HG02970 (cell line): ENCODE data around the gene ACAT1.
A peak's percentile ranks its signal among the peaks of the same experiment; 100 is the strongest.
"Not testable (repeated sequence)": the region's sequence is repeated elsewhere in the genome, so short reads cannot be mapped to it uniquely, and the experiment has no call there.

Experiments
- ATAC-seq: cut with Tn5 transposase; IDR thresholded peaks from one replicate; pipeline ENCODE4 v1.9.1; 2021; ENCODE audit warnings: mild to moderate bottlenecking, moderate library complexity, moderate number of reproducible peaks; ENCODE audit not compliant: unreplicated experiment, low FRiP score

The ACAT1 gene

DNA sequence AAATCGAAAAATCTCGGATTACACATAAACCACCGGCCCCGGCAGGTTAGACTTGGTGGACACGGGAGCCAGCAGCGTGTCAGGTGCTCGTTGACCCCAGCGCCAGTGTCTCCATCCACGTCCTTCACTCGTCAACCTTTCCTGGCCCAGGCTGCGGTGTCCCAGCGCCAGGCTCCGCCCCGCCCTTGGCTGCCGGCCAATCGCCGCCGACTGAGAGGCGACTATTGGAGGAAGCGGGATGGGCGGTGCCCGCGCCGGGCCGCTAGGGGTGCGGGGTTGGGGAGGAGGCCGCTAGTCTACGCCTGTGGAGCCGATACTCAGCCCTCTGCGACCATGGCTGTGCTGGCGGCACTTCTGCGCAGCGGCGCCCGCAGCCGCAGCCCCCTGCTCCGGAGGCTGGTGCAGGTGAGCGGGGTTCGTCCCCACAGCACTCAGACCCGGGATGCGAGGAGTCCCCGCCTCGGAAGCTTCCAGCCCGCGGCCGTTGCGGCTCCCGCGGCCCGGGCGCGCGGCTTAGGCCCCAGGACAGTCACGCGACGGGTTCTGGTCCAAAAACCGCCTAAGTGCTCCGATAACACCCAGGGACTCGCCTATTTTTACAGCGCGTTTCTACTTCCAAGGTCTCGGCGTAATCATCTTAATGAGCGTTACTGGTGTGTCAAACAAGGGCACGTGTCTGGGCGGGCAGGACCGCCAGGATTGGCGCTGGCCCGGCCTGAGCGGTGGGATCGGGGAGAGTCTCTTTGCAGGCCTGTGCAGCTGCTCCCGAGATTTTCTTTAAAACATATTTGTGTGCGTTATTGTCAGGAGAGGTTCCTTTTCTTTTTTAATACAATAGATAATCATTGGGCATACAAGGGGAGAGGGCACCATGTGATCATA lies at the start of gene ACAT1:
ACAT1 (plus strand) TSS at position 294 of the 882 bp plus-strand sequence; CDS start at position 334, 40 bp downstream.
- peak; percentile 95 for ATAC-seq

DNA sequence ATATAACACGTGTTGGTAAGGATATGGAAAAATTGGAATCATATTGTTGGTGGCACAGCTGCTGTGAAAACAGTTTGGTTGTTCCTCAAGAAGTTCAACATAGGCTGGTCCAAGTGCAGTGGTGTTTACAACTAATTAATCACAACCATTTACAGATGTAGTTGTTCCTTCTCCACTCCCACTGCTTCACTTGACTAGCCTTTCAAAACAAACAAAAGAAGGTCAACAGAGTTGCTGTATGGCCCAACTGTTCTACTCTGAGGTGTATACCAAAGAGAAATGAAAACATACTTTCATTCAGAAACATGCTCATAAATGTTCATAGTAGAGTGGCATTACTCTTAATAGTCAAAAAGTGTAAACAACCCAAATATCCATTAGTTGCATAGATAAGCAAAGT lies 36.6 kb upstream of the ACAT1 start:
- ATAC-seq, result no peak

DNA sequence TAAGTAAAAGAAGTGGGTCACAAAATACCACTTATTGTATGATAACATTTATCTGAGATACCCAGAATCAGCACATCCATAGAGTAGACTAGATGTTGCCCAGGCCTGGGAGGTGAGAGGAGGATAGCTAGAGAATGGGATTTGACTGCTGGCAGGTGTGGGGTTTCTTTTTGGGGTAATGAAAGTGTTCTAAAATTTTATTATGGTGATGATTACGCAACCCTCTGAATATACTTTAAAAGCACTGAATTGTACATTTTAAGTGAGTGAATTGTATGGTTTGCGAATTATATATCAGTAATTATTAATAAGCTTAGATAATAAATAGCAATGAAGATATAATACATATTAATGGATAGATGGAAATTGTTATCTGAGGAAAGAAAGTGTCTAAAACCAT lies 35.7 kb upstream of the ACAT1 start:
- no peak for ATAC-seq

DNA sequence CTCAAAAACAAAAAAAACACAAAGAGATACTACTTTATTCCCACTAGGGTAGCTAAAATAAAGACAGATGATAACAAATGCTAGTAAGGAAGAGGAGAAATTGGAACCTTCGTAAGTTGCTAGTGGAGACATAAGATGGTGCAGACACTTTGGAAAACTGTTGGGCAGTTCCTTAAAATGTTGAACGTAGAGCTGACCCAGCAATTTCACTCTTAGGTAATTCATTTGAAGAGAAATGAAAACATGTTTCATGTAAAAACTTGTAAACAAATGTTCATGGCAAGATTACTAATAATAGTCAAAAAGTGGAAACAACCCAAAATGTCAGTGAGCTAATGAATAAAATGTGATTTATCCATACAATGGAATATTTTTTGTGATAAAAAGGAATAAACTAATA lies 29.2 kb upstream of the ACAT1 start:
- no peak for ATAC-seq

DNA sequence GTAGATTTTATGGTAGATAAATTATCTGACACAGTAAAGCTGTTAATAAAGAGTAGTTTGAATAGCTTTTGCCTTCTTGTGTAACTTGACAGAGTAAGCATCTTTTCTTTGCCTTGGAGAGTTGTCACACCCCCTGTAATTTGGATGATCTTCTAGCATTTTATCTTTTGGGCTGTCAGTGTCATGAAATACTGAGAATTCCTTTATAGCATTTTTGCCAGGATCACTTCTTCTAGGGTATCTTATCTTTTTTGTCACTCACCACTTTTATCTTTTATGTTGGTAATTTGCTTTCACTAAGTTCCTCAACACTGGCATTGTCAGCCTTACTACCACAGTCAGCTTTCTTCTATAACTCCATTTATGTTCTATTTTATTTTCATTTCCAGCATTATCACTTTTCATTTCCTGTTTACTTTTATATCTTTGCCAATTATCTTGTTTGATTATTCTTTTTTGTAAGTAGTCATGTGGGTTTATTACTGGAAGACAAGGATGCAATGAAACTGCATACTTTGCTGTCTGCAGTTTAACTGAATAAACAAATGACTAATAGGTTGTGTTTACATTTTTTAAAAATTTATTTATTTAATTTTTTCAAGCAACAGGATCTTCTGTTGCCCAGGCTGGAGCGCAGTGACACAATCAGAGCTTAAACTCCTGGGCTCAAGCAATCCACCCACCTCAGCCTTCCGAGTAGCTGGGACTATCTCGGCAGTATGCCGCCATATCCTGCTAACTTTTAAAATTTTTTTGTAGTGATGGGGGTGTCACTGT lies 28.1 kb upstream of the ACAT1 start:
- no peak for ATAC-seq

DNA sequence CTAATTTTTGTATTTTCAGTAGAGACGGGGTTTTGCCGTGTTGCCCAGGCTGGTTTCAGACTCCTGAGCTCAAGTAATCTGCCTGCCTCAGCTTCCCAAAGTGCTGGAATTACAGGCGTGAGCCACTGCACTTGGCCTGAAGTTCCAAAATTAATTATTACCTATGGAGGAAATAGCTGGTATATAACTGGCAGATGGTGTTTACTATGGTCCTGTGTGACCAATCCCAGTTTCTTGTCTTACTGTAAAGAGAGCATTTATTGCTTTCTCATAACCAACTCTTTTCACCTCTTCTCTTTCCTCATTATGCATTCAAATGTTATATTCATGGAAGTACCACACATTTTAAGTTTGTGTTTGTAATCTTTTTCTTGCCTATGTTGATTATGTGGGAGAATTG lies 24.2 kb upstream of the ACAT1 start:
- no peak for ATAC-seq

DNA sequence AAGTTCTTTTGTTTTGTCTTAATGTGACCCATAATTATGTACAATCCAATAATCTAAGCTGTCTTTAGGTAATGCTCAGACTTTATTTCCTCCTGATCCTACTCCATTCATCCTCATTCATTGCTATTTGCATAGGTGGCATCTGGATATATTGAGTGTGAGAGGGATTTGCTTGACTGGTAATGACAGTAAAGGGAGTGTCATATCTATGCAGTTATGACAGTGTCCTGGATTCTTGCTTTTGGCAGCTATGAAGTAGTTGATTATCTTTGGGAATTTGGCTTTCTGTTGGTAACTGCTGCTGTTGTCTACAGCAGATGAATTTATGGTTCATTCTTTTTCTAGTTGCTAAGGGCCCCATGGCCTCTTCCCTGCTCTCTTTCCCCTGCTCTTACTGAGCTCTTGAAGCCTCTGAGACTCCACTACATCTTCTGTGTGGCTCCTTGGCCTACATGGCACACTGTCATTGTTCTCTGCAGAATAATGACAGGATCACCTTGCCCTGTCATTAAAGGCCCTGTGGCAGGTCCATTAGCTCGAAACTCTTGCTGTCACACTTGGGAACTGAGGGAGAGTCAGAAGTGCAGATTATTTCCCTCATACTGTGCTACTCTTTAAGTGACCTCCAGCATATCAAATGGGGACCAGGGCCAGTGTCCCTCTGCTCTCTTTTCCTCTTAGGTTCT lies 20.1 kb upstream of the ACAT1 start:
- no peak for ATAC-seq

DNA sequence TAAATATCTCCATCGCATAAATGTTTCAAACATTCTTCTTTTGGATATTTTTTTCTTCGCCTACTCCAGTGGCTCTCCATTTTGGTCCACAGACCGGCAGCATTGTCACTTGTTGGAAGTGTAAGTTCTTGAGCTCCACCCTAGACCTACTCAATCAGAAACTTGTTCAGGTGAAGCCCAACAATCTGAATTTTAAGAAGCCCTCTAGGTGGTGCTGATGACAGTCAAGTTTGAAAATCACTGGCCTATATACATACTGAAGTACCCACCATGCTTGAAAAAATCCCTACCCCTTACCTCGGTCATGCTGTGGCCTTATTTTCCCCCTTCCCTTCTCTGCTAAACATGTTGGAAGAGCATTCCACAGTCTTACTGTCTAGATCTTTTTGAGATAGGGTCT lies 10.2 kb upstream of the ACAT1 start:
- ATAC-seq, result no peak

DNA sequence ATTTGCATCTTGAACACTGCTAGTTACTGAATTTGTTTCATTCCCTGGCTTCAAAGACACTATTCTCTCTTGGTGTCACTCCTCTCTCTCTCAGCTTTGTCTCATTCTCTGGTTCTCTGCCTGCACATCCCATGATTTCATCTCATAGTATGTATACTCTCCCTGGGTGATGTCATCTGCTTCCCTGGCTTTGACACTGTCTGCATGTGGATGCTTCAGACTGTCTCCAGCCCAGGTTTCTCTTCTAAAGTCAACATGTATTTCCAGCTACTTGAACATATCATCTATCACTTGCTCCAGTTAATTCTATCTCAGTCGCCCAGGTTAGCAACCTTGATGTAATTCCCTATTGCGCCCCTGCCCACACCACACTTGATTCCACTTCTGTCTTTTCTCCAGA lies 9.3 kb upstream of the ACAT1 start:
- no peak for ATAC-seq

DNA sequence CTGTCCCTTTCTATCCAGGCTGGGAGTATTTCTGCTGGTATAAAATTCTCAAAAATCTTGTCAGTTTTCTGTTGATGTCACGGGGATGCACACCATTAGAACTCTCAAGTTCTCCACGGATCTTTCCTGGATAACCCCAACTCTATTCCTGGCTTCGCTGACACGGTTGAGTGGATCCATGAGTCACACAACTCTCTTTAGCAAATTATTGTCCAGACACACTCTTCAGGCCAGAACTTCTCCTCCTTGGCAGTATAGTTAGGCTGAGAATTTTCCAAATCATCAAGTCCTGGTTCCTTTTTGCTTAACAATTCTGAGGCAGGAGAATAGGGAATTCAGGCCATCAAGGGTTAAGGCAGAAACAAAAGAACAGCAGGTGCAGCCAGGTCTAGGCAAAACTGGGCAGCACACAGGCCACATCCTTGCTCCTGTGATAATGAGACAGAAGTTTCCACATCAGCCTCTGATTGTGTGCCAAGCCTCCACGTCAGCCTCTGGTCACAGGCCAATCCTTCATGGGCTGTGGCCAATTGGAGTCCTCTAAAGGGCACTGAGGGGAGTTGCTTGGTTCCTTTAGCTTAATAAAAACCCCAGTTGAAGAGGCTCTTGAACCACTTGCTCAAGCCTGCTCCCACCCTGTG lies 5.7 kb upstream of the ACAT1 start:
- no peak for ATAC-seq

DNA sequence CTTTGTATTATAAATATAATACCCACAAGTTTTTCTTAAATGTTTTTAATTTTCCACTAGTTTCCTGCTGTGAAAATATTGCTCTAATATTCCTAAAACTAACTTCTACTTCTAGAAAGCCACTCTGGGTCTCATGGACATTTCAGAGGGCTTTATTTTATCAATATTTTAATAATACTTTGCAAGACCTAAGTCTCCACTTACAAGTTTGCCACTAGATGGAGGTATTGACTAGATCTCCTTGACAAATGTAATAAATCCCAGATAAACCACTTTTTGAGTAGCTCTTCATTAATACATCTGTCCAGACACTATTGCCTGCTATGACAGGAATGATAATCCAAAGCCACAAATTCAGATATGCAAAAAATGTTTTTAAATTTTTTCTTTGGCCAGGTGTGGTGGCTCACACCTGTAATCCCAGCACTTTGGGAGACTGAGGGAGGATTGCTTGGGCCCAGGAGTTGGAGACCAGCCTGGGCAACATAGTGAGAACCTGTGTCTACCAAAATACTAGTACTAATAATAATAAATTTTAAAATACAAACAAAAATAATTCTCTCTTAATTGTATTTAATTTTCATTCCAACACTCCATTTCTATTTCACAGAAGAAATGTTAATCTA lies 3.5 kb upstream of the ACAT1 start:
- ATAC-seq, result no peak

DNA sequence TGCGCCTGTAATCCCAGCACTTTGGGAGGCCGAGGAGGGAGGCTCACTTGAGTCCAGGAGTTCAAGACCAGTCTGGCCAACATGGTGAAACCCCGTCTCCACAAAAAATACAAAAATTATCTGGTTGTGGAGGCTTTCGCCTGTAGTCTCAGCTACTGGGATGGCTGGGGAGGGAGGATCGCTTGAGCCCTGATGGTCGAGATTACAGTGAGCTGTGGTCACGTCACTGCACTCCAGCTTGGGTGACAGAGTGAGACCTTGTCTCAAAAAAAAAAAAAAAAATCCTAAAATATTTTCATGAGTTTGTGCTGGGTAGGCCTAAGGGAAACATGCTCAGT lies 462 bp upstream of the ACAT1 start:
- not testable (repeated sequence) for ATAC-seq

DNA sequence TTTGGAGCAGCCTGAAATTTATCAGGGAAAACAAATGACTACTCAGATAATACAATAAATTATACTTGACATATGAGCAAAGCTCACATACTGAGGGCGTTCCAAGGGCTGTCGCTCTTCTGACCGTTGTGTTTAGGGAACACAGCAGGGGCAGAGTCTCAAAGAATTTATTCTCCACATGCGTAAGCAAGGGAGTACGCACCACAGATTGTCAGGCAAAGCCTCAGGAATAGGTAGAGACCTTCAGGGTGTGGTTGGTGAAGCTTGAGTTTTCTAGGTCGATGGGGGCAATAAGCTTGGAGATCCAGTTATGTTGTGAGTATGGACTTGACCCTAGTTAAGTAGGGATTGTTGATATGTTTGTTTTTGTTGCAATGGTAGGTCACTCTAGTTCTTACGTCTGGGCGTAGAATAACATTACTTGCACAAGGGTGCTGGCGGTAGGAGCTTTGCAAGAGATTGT lies 830 bp downstream of the ACAT1 start:
- ATAC-seq, result no peak

DNA sequence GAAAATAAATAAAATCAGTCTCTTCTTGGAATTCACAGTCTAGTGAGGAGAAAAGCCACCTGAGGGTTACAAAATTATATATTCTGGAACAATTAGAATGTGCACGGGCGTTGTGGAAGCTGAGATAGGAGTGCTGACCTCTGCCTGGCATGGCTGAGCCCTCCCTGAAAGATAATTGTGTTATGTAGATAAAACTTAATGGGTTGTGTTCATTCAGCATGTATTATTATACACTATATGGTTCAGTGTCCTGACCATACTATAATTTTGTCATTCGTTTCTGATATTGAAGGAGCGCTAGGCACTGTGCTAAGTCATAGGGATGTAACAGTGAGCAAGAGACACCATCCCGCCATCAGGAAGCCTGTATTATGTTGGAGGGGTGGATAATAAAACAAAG lies 3.7 kb downstream of the ACAT1 start:
- ATAC-seq, result no peak

DNA sequence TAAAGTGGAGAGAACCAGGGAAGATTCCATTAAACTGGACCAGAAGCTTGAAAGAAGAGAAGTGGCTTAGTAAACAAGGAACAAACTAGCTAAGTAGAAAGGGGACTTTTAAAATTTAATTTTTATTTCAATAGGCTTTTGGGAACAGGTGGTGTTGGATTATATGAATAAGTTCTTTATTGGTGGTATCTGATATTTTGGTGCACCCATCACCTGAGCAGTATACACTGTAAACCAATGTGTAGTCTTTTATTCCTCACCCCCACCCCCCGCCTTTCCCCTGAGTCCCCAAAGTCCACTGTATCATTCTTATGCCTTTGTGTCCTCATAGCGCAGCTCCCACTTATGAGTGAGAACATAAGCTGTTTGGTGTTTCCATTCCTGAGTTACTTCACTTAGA lies 7.4 kb downstream of the ACAT1 start:
- ATAC-seq, result no peak

DNA sequence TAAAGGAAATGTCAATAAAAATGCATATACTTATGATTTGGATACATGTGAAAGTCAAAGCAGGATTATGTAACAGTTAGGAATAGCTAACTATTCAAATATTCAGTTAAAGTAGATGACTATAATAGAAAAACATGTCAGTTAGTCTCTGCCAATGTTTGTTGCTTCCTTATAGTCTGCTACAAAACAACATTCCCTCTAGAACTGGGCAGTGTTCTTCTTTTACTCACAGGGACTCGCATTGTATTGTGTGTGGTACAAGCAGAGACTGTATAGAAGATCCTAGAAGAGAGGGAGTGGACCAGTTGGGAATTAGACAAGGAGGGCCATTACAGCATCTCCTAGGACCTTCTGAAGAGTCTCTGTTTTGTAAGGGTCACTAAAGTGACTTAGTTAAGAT lies 10.6 kb downstream of the ACAT1 start:
- no peak for ATAC-seq

DNA sequence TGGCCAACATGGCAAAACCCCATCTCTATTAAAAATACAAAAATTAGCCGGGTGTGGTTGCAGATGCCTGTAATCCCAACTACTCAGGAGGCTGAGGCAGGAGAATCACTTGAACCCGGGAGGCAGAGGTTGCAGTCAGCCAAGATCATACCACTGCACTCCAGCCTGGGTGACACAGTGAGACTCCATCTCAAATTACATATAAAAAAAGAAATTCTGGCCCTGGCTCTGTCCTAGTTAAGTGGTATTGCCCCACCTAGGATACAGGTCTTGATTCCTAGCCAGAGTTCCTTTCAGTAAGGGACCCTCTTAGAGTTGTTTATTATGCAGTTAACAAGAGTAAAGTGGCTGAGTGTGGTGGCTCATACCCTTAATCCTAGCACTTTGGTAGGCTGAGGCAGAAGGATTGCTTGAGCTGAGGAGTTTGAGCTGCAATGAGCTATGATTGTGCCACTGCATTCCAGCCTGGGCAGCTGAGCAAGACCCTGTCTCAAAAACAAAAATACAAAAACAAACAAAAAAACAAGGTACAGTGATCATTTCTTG lies 11.7 kb downstream of the ACAT1 start:
- not testable (repeated sequence) for ATAC-seq

DNA sequence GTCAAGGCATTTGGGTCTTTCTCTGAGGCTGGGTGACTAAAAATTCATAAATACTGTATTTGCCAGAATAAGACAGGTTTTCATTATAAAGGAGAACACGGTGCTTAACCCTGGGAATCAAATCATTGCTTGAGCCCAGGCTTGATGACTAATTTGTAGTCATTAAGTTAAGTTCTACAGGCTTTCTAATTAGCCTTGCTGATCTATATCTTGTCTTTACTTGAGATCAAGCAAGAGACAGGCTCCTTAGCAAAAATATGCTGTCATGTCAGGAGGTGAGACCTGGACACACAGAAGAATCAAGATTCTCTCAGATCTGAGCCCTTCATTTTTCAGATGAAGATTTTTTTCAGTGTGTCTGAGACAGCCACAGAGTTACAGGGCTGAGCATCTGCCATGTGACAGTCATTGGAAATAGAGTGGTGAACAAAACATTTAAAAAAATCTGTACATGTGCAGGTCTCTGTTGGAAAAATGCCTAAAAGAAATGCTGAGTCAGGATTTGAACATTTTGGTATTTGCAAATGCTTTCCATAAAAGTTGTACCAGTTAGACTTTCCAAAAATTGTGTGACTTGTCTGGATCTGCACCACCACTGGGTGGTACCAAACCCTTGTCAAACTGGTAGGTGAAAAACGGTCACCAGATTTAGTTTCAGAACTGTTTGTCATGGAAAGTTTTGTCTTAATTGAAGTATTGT lies 14.6 kb downstream of the ACAT1 start:
- no peak for ATAC-seq

DNA sequence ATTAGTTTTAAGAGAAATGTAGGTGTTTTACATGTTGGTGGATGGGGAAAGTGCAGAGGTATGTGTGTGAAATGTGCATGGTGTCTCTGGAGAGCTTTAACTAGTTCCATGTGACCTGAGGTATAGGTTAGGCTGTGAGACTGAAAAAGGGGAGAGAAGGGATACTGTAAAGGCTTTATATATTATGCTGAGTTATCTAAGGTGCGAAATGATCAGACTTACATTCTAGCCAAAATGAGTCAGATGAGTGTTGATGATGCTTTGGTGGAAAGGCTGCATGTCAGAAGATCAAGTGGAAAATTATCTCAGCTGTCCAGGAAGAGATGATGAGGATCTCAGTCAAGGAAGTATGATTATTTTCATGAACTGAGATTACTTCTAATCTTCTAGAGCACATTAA lies 15.8 kb downstream of the ACAT1 start:
- no peak for ATAC-seq
